ENCODE data around the gene GTF3C1. TPM values are rescaled to one million over a fixed set of nuclear protein-coding genes. Genes with fewer than 3 reads are reported as not detected.
"Not testable (repeated sequence)": the region's sequence is repeated elsewhere in the genome, so short reads cannot be mapped to it uniquely, and the experiment has no call there.

GTF3C1 gene
- total RNA-seq, 4 donors from 2014 or later: 58.5 to 120 (median 112) TPM

DNA sequence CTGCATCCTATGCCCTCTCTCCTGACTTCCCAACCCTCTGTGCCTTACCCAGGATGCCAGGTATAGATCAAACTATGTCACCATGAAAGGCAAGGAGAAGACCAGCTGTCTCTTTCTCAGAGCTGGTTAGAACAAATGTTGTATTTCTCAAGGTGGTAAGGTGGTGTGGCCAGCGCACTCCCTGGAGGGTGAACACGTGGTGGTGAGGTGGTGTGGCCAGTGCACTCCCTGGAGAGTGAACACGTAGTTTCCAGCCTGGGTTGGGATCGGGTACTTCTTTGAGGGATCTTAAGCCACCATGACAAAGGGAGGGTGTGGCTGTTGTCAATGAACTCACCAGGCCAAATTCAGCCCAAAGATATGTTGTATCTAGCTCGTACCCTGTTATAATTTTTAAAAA, 27.0 kb upstream of the GTF3C1 start:
- WGBS, 2 donors: 76 to 87% methylated on average over 5 of the region's 5 CpGs
- Histone ChIP-seq H3K27me3 (no peaks in the 10 kb centered on the region), H3K4me3 (replicated peaks in 1 of 3) (no peak overlapping the region), H3K4me1 (peaks cover 32 to 51% of the 10 kb centered on the region in 2 donors), H3K9me3 (no peaks in the 10 kb centered on the region), H3K27ac (peak overlapping the region in 1 of 3 donors; percentile 61), H3K36me3 (no peaks in the 10 kb centered on the region)
- intact Hi-C loops (cut with DNase I): no loop called here
- no peak for TF ChIP-seq CTCF (IDR thresholded peaks at IDR 0.05)
- TF ChIP-seq POLR2A (IDR thresholded peaks at IDR 0.05): no peak
- DNase-seq: no peak

- DNase-seq: no peak
- intact Hi-C loops (cut with DNase I): no loop called here
- TF ChIP-seq POLR2A (IDR thresholded peaks at IDR 0.05) (no peak), CTCF (IDR thresholded peaks at IDR 0.05) (no peak)
- Histone ChIP-seq H3K4me3 (replicated peaks in 1 of 3) (no peak overlapping the region), H3K27me3 (no peaks in the 10 kb centered on the region), H3K36me3 (no peaks in the 10 kb centered on the region), H3K27ac (peak overlapping the region; percentile 14 to 83 (median 76)), H3K9me3 (no peaks in the 10 kb centered on the region), H3K4me1 (peaks cover 21 to 44% of the 10 kb centered on the region in 2 donors)
- 72 to 82% methylated on average over 6 of the region's 6 CpGs for WGBS, 2 donors
These were observed 23.0 kb upstream of the GTF3C1 start for GRCh38 chr16:27572711-27573110.

DNA sequence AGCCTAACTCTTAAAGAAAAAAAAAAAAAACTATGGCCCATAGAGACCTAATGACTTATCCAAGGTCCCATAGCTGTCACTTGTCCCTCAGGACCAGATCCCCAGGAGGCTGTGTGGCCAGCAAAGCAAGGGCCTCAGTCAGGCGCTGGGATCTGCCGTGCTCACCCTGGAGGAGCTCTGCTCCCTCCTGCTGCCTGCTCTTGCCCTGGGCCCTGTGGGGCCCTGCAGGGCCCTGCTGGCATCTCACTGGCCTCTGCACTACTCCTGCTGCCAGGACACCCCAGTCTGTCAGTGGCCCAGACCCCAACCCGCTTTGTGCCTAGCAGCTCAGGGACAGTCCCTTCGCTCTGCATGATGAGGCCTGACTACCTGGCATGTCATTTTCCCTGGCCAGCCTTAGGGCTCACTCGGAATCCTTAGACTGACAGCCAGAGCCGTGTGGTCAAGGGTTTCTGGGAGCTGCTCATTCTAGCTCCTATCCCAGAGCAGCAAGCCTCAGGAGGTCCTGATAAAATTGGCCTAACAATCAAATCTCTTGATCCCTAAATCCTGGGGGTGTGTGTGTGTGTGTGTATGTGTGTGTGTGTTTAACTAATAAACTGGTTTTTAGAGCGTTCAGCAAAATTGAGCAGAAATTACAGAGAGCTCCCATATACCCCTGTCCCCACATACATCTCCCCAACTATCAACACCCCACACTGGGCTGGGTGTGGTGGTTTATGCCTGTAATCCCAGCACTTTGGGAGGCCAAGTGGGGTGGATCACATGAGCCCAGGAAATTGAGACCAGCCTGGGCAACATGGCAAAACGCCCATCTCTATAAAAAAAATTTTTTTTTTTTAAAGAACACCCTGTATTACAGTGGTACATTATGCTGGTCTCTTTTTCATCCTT, 22.0 kb upstream of the GTF3C1 start:
- H3K27ac ChIP-seq: peak overlapping the region; percentile 44 to 83 (median 76)
- H3K9me3 ChIP-seq: no peaks in the 10 kb centered on the region
- intact Hi-C loops (cut with DNase I): no loop called here
- peak; percentile 50 to 65 for DNase-seq
- no peaks in the 10 kb centered on the region for H3K36me3 ChIP-seq
- TF ChIP-seq POLR2A (IDR thresholded peaks at IDR 0.05): no peak
- H3K27me3 ChIP-seq: no peaks in the 10 kb centered on the region
- no peak overlapping the region for H3K4me3 ChIP-seq (replicated peaks in 1 of 3)
- H3K4me1 ChIP-seq: peaks cover 21 to 35% of the 10 kb centered on the region in 2 donors
- WGBS, 2 donors: 80 to 84% methylated on average over 8 of the region's 8 CpGs

DNA sequence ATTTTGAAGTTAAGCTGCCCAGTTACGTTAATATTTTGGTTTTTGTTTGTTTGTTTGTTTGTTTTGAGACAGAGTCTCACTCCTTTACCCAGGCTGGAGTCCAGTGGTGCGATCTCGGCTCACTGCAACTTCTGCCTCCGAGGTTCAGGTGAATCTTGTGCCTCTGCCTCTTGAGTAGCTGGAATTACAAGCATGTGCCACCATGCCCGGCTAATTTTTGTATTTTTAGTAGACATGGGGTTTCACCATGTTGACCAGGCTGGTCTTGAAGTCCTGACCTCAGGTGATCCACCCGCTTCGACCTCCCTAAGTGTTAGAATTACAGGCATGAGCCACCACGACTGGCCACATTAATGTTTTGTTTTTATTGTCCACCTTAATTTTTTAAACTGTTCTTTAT, 21.3 kb upstream of the GTF3C1 start:
- 42 to 50% methylated on average over 8 of the region's 8 CpGs for WGBS, 2 donors
- H3K4me3 ChIP-seq (replicated peaks in 1 of 3); H3K9me3 ChIP-seq; H3K36me3 ChIP-seq; intact Hi-C loops (cut with DNase I); H3K27me3 ChIP-seq: not testable (repeated sequence)
- peaks cover 17 to 35% of the 10 kb centered on the region in 2 donors for H3K4me1 ChIP-seq
- H3K27ac ChIP-seq: peak overlapping the region; percentile 44 to 83 (median 76)
- peak; percentile 63 to 71 for DNase-seq

GRCh38 chr16:27568077-27568476, 18.4 kb upstream of the GTF3C1 start:
- no peak for TF ChIP-seq POLR2A (IDR thresholded peaks at IDR 0.05)
- intact Hi-C loops (cut with DNase I): no loop called here
- Histone ChIP-seq H3K27ac (no peak overlapping the region), H3K4me1 (peaks cover 17 to 35% of the 10 kb centered on the region in 2 donors), H3K9me3 (no peaks in the 10 kb centered on the region), H3K4me3 (replicated peaks in 1 of 3) (no peak overlapping the region), H3K36me3 (no peaks in the 10 kb centered on the region), H3K27me3 (no peaks in the 10 kb centered on the region)
- 98 to 99% methylated on average over 4 of the region's 4 CpGs for WGBS, 2 donors
- DNase-seq: no peak

GRCh38 chr16:27566417-27566816, 16.7 kb upstream of the GTF3C1 start:
- Histone ChIP-seq H3K36me3 (no peaks in the 10 kb centered on the region), H3K9me3 (no peaks in the 10 kb centered on the region), H3K4me3 (replicated peaks in 1 of 3) (no peak overlapping the region), H3K27ac (peak overlapping the region in 1 of 3 donors; percentile 26), H3K4me1 (peaks cover 14 to 21% of the 10 kb centered on the region in 2 donors), H3K27me3 (no peaks in the 10 kb centered on the region)
- intact Hi-C loops (cut with DNase I): no loop called here
- no peak for DNase-seq
- TF ChIP-seq POLR2A (IDR thresholded peaks at IDR 0.05) (no peak), CTCF (IDR thresholded peaks at IDR 0.05) (no peak)
- 89 to 91% methylated on average over 6 of the region's 6 CpGs for WGBS, 2 donors

Data from thyroid gland (tissue), 4 donors.